GM21786 (cell line): ENCODE data around the gene ITPKB.

Source experiments
- ATAC-seq: cut with Tn5 transposase; IDR thresholded peaks from one replicate; pipeline ENCODE4 v1.9.1; 2021; ENCODE audit not compliant: unreplicated experiment

ITPKB gene

GRCh38 chr1:226653311-226653921, 85.7 kb downstream of the ITPKB start:
- ATAC-seq, result peak; percentile 71

- ATAC-seq, result no peak
These were observed 86.5 kb downstream of the ITPKB start for GRCh38 chr1:226652613-226653012.

- ATAC-seq, result no peak
These were observed 87.4 kb downstream of the ITPKB start for GRCh38 chr1:226651732-226652105.

GRCh38 chr1:226651041-226651731, 87.9 kb downstream of the ITPKB start:
- no peak for ATAC-seq

- no peak for ATAC-seq
These were observed 88.7 kb downstream of the ITPKB start for GRCh38 chr1:226650236-226650841.

GRCh38 chr1:226649780-226650179, 89.3 kb downstream of the ITPKB start:
- ATAC-seq, result no peak

- ATAC-seq, result no peak
These were observed 89.8 kb downstream of the ITPKB start for GRCh38 chr1:226649244-226649643.

GRCh38 chr1:226648421-226648820, 90.7 kb downstream of the ITPKB start:
- no peak for ATAC-seq

- ATAC-seq, result no peak
These were observed 91.4 kb downstream of the ITPKB start for GRCh38 chr1:226647719-226648118.

- no peak for ATAC-seq
These were observed 92.1 kb downstream of the ITPKB start for GRCh38 chr1:226646870-226647449.

- ATAC-seq, result no peak
These were observed 92.8 kb downstream of the ITPKB start for GRCh38 chr1:226646026-226646869.

- no peak for ATAC-seq
These were observed 93.7 kb downstream of the ITPKB start for GRCh38 chr1:226645279-226645976.

- no peak for ATAC-seq
These were observed 94.4 kb downstream of the ITPKB start for GRCh38 chr1:226644541-226645176.

GRCh38 chr1:226643611-226644540, 95.2 kb downstream of the ITPKB start:
- ATAC-seq, result peak; percentile 45

- peak; percentile 61 for ATAC-seq
These were observed 95.9 kb downstream of the ITPKB start for GRCh38 chr1:226643177-226643576.

GRCh38 chr1:226642421-226642820, 96.7 kb downstream of the ITPKB start:
- no peak for ATAC-seq

- ATAC-seq, result no peak
These were observed 97.3 kb downstream of the ITPKB start for GRCh38 chr1:226641671-226642231.

GRCh38 chr1:226640321-226641136, 98.6 kb downstream of the ITPKB start:
- no peak for ATAC-seq
